ENCODE measurements around the gene FGD6. TPM values are rescaled to one million over a fixed set of nuclear protein-coding genes. Genes with fewer than 3 reads are reported as not detected.
A peak's percentile ranks its signal among the peaks of the same experiment; 100 is the strongest.

The FGD6 gene
- total RNA-seq, 1 experiment from 2014 or later: 18.2 TPM

DNA sequence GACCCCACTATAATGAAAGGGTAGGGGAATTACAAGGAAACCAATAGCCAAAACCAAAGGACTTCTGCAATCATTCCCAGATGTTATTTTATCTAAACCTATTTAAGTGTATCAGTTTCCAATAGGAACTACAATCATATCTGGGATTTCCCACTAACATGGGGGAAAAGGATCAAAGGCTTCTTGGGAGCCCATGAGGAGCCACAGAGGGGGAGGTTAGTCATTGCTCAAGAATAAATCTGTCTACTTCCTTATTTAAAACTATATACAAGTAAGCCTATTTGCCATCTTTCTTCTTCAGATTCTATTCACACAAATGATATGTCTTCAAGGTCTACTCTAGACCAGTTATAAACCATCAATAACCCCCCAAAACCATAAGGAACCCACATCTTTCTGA, 33.1 kb downstream of the FGD6 start:
- Histone ChIP-seq H3K9me2 (ENCODE audit: insufficient read depth) (no peaks in the 10 kb centered on the region), H4K20me1 (ENCODE audit: insufficient read depth) (no peaks in the 10 kb centered on the region), H3K9ac (ENCODE audit: low read length) (no peak overlapping the region), H3K79me2 (ENCODE audit: insufficient read depth, low read length) (peaks cover 4% of the 10 kb centered on the region; the same call in 1 of the 2 replicates), H3K4me2 (ENCODE audit: low read length) (peak overlapping the region; percentile 65; the same call in 1 of the 2 replicates), H3K9me3 (ENCODE audit: control insufficient read depth in 1 of 2, insufficient read depth in 1 of 2, low read depth in 1 of 2, low read length in 2 of 2) (no peaks in the 10 kb centered on the region), H3K36me3 (ENCODE audit: control insufficient read depth in 1 of 2, insufficient read depth in 2 of 2, low read length in 2 of 2) (no peaks in the 10 kb centered on the region), H3K4me1 (ENCODE audit: control insufficient read depth in 1 of 2, insufficient read depth in 2 of 2, low read length in 2 of 2) (peaks cover 17 to 56% of the 10 kb centered on the region in 2 experiments), H3K27me3 (ENCODE audit: insufficient read depth, low read length) (no peaks in the 10 kb centered on the region), H3K4me3 (replicated peaks in 1 of 2; ENCODE audit: low read depth in 1 of 2, low read length in 2 of 2) (no peak overlapping the region), H2AFZ (ENCODE audit: low read depth, low read length, poor library complexity, severe bottlenecking) (no peak overlapping the region), H3K27ac (ENCODE audit: low read depth, low read length) (no peak overlapping the region)
- DNase-seq (ENCODE audit: low read depth, low spot score) (no peak), ATAC-seq (no peak)
- no peak for TF ChIP-seq EGR1 (IDR thresholded peaks at IDR 0.05; ENCODE audit: low read depth)
- no peak for TF ChIP-seq CBX3 (IDR thresholded peaks at IDR 0.05; ENCODE audit: low read depth)
- POLR2A ChIA-PET: no interaction called here
- CTCF ChIA-PET: no interaction called here
- BruUV-seq (replicated peaks): no TSS peak
- intact Hi-C loops (cut with micrococcal nuclease): no loop called here
- RAD21 ChIA-PET (ENCODE audit: low non-redundant PET in 1 of 2, low total read pairs in 2 of 2, uncharacterized antibody in 2 of 2, unreplicated experiment in 2 of 2): interaction anchor here in 1 of 2 experiments (0.6 kb wide), 1 partner anchor 14 kb away, joined by 3 read pairs; no protein-coding TSS in a partner anchor

DNA sequence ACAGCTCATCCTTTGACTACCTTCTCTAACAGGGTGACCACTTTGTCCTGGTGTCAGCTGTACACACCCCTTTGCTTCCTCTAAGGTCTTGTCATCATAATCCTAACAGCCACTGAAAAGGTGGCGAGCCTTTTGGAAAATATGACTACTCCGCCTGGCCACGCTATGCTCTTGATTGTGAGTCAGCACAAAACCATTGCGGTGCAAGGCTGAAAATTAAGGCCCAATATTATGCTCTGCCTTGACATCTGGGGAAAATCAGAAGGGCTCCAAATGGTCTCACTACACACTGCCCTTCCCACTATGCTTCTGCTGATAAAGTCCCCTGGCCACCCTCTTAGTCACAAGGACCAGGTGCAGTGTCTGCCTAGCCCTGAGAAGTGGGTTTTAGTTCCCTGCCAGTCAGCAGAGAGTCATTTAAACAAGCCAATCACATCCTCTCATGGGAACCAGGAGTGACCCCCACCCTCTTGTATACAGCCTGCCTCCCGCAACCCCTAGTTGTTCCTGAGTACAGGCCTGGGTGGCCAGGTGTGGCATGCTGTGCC, 34.3 kb downstream of the FGD6 start:
- Histone ChIP-seq H2AFZ (ENCODE audit: low read depth, low read length, poor library complexity, severe bottlenecking) (no peak overlapping the region), H3K9ac (ENCODE audit: low read length) (peak overlapping the region; percentile 55), H3K79me2 (ENCODE audit: insufficient read depth, low read length) (peaks cover 4% of the 10 kb centered on the region; the same call in 1 of the 2 replicates), H3K4me3 (replicated peaks in 1 of 2; ENCODE audit: low read depth in 1 of 2, low read length in 2 of 2) (0 out of 4 replicates have a peak overlapping the region, but pooled peaks of 1 of the 2 experiments have one; percentile 3), H3K27me3 (ENCODE audit: insufficient read depth, low read length) (no peaks in the 10 kb centered on the region), H3K4me1 (ENCODE audit: control insufficient read depth in 1 of 2, insufficient read depth in 2 of 2, low read length in 2 of 2) (peaks cover 15 to 57% of the 10 kb centered on the region in 2 experiments), H3K9me2 (ENCODE audit: insufficient read depth) (no peaks in the 10 kb centered on the region), H3K4me2 (ENCODE audit: low read length) (peak overlapping the region; percentile 65), H3K36me3 (ENCODE audit: control insufficient read depth in 1 of 2, insufficient read depth in 2 of 2, low read length in 2 of 2) (no peaks in the 10 kb centered on the region), H4K20me1 (ENCODE audit: insufficient read depth) (no peaks in the 10 kb centered on the region), H3K9me3 (ENCODE audit: control insufficient read depth in 1 of 2, insufficient read depth in 1 of 2, low read depth in 1 of 2, low read length in 2 of 2) (no peaks in the 10 kb centered on the region), H3K27ac (ENCODE audit: low read depth, low read length) (peak overlapping the region; percentile 49)
- ChIA-PET RAD21 (ENCODE audit: low non-redundant PET in 1 of 2, low total read pairs in 2 of 2, uncharacterized antibody in 2 of 2, unreplicated experiment in 2 of 2) (no interaction called here), CTCF (no interaction called here), POLR2A (no interaction called here)
- peak; percentile 71 for ATAC-seq
- intact Hi-C loops (cut with micrococcal nuclease): loop anchor here (2.0 kb wide), 1 partner anchor 34 kb away; the partner anchor contains the start of genes FGD6 and VEZT
- peak; percentile 92 for DNase-seq (ENCODE audit: low read depth, low spot score)
- BruUV-seq (replicated peaks): no TSS peak
- TF ChIP-seq JUND (IDR thresholded peaks at IDR 0.05) (peak; percentile 99), POLR2AphosphoS5 (IDR thresholded peaks at IDR 0.05; ENCODE audit: low read depth, low read length) (peak; percentile 53; the same call in 1 of the 2 replicates), FOSL1 (IDR thresholded peaks at IDR 0.05; ENCODE audit: low read depth) (peak; percentile 98), ELF1 (IDR thresholded peaks at IDR 0.05; ENCODE audit: borderline replicate concordance, low read depth) (no peak), SRF (IDR thresholded peaks at IDR 0.05; ENCODE audit: low read depth) (peak; percentile 42; the same call in 1 of the 2 replicates), EGR1 (IDR thresholded peaks at IDR 0.05; ENCODE audit: low read depth) (no peak), ZFX (IDR thresholded peaks at IDR 0.05) (no peak), SIN3A (IDR thresholded peaks at IDR 0.05; ENCODE audit: low read depth) (peak; percentile 85), RAD21 (IDR thresholded peaks at IDR 0.05; ENCODE audit: low read depth) (peak; percentile 37; the same call in 1 of the 2 replicates), YY1 (IDR thresholded peaks at IDR 0.05; ENCODE audit: extremely low read depth, insufficient replicate concordance, low read depth, low read length) (peak; percentile 24), ZNF274 (IDR thresholded peaks at IDR 0.05; ENCODE audit: low read depth, low read length) (no peak), EZH2phosphoT487 (IDR thresholded peaks at IDR 0.05; ENCODE audit: borderline replicate concordance) (no peak), TCF7L2 (IDR thresholded peaks at IDR 0.05; ENCODE audit: borderline replicate concordance, extremely low read depth, insufficient read depth, insufficient read length) (no peak), SP1 (IDR thresholded peaks at IDR 0.05; ENCODE audit: low read depth) (peak; percentile 91), CEBPB (IDR thresholded peaks at IDR 0.05; ENCODE audit: low read depth) (peak; percentile 67), ATF3 (IDR thresholded peaks at IDR 0.05) (peak; percentile 71; the same call in 1 of the 2 replicates), CBX3 (IDR thresholded peaks at IDR 0.05; ENCODE audit: low read depth) (peak; percentile 90)
- TF ChIP-seq, protein P1, sequence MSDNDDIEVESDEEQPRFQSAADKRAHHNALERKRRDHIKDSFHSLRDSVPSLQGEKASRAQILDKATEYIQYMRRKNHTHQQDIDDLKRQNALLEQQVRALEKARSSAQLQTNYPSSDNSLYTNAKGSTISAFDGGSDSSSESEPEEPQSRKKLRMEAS (IDR thresholded peaks at IDR 0.05): peak; percentile 84
